ENCODE measurements around the gene ANTKMT. TPM values are rescaled to one million over a fixed set of nuclear protein-coding genes. Genes with fewer than 3 reads are reported as not detected.

The ANTKMT gene, protein sequence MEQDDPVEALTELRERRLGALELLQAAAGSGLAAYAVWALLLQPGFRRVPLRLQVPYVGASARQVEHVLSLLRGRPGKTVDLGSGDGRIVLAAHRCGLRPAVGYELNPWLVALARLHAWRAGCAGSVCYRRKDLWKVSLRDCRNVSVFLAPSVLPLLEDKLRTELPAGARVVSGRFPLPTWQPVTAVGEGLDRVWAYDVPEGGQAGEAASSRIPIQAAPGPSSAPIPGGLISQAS
- 27.5 TPM for total RNA-seq
- long read RNA-seq, transcript FAM173A-204 (4 exons, 800 nt), result minor isoform, 5 of 41 reads
- long read RNA-seq, transcript FAM173A-207 (5 exons, 1,052 nt), result major isoform, 16 of 41 reads
- long read RNA-seq, partial matches to known transcripts, result 9 of 41 reads
- long read RNA-seq, other reads (novel, unspliced or antisense), result 4 of 41 reads

DNA sequence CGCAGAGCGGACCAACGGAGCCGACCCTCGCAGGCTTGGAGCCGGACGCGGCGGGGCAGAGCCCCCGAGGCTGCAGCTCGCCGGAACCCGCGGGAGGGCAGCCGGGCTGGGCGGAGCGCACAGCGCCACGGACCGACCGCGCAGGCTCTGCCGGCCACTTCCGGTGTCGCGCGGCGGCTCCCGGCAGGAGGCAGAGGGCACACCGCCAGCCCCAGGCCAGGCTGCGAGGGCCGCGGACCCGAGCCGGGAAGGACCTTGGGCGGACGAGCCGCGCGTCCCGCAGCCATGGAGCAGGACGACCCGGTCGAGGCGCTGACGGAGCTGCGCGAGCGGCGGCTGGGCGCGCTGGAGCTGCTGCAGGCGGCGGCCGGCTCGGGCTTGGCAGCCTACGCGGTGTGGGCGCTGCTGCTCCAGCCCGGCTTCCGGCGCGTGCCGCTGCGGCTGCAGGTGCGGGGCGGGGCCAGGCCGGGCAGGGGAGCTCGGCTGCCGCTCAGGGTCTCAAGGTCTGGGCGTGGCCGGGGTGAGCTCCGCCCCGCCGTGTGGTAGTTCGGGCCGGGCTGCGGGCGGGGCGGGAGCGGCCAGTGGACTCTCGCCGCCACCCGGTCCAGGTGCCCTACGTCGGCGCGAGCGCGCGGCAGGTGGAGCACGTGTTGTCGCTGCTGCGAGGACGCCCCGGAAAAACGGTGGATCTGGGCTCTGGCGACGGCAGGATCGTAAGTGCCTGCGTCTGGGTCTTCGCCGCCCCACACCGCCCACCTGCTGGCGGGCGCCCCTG lies at the start of gene ANTKMT:
TSS of gene ANTKMT (plus strand) at position 157 of the 775 bp plus-strand sequence. CDS start at position 286, 129 bp downstream.
- intact Hi-C loops (cut with DNase I), result no loop called here
- peak; percentile 86 for DNase-seq
- peak; percentile 90 for ATAC-seq (ENCODE audit: poor library complexity)

DNA sequence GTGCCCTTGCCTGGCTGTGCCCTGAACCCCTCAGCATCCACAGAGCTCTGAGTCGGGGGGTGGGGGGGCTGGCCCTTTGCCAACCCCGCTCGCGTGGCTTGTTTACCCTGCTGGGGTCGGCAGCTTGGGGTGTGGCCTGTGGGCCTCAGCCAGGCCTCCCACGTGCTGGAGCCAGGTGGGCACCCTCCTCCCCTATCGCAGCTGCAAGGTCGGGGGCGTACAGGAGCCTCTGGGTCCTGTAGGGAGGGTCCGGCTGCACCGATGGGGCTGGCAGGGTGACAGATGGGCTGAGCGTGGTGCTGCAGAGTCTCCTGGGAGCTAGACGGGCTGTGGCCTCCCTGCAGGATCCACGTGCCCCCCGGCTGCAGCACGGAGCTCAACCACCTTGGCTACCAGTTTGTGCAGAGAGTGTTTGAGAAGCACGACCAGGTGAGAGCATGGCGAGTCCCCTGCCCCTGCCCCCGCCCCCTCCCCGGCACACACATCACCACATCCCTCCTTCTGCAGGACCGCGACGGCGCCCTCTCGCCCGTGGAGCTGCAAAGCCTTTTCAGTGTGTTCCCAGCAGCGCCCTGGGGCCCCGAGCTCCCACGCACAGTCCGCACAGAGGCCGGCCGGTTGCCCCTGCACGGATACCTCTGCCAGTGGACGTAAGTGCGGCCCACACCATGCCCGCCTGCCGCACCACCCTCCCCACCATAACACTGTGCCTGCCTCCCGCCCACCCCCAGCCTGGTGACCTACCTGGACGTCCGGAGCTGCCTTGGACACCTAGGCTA lies 49.4 kb upstream of the ANTKMT start:
- ATAC-seq (ENCODE audit: poor library complexity) (no peak), DNase-seq (no peak)
- intact Hi-C loops (cut with DNase I), result no loop called here

DNA sequence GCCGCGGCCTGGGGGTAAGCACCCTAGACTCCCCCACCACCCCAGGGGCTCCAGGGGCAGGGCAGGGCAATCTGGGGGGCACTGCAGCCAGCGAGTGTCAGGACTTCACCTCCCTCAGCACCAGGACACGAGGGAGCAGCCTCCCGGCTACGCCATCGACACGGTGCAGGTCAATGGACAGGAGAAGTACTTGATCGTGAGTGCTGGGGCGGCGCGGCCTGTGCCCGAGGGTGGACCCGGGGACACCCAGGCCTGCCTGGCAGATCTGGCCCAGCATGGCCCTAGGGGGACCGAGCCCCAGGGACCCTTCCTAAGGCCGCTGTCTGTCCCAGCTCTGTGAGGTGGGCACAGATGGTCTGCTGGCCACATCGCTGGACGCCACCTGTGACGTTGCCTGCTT lies 48.6 kb upstream of the ANTKMT start:
- ATAC-seq (ENCODE audit: poor library complexity), result no peak
- DNase-seq, result no peak
- intact Hi-C loops (cut with DNase I), result no loop called here

DNA sequence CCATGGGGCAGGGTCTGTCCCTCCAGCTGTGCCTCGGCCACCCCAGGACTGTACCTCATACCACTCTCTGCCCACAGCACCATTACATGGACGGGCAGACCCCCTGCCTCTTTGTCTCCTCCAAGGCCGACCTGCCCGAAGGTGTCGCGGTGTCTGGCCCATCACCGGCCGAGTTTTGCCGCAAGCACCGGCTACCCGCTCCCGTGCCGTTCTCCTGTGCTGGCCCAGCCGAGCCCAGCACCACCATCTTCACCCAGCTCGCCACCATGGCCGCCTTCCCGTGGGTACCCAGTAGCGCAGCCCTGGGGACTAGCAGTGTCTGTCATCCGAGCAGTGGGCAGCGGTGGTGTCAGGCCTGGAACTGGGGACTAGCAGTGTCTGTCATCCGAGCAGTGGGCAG lies 48.1 kb upstream of the ANTKMT start:
- no peak for ATAC-seq (ENCODE audit: poor library complexity)
- no peak for DNase-seq
- intact Hi-C loops (cut with DNase I), result no loop called here

DNA sequence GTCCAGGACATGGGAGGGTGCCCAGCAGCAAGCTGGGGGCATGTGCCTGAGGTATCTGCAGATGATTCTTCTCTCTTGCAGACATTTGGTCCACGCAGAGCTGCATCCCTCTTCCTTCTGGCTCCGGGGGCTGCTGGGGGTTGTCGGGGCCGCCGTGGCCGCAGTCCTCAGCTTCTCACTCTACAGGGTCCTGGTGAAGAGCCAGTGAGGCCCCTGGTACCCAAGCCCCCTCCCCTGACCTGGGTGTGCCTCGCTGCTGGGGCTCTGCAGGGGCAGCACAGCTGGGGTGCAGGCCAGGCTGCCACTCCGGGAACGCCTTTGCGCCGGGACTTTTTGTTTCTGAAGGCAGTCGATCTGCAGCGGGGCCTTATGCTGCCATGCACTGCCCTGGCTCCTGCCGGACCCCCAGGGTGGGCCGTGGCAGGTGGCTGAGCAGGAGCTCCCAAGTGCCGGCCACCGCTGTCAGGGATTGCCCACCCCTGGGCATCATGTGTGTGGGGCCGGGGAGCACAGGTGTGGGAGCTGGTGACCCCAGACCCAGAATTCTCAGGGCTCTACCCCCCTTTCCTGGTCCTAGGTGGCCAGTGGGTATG lies 47.5 kb upstream of the ANTKMT start:
- ATAC-seq (ENCODE audit: poor library complexity) (no peak), DNase-seq (no peak)
- intact Hi-C loops (cut with DNase I), result no loop called here

DNA sequence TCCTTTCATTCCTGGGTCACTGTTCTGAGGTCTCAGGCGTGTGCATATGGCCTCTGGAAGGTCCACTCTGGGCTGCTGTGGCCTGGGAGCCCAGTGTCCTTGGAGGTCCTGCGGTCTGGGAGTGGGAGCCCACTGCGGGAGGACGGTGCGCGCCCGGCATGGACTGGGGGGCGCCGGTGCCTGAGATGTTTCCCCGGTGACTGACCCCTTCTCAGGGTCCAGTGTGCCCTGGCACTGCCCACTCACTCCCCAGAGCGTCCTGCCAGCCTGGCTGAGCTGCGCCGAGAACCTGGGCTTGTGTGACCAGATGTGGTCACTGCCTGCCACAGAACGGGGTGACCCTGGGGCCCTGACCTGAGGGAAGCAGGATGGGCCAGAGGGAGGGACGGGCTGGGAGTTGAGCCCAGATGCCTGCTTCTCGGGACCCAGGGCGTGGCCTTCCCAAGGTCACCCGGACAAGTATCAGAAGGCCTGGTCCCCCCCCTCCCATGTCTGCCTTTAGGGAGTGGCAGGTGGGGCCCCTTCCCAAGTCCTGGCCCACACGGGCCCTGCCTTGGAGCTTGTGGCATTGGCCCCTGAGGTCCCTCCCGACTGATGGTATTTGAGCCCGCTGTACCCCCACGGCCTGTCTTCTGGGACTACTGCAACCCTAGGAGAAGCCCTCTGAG lies 46.6 kb upstream of the ANTKMT start:
- DNase-seq (no peak), ATAC-seq (ENCODE audit: poor library complexity) (peak; percentile 19)
- intact Hi-C loops (cut with DNase I), result no loop called here

DNA sequence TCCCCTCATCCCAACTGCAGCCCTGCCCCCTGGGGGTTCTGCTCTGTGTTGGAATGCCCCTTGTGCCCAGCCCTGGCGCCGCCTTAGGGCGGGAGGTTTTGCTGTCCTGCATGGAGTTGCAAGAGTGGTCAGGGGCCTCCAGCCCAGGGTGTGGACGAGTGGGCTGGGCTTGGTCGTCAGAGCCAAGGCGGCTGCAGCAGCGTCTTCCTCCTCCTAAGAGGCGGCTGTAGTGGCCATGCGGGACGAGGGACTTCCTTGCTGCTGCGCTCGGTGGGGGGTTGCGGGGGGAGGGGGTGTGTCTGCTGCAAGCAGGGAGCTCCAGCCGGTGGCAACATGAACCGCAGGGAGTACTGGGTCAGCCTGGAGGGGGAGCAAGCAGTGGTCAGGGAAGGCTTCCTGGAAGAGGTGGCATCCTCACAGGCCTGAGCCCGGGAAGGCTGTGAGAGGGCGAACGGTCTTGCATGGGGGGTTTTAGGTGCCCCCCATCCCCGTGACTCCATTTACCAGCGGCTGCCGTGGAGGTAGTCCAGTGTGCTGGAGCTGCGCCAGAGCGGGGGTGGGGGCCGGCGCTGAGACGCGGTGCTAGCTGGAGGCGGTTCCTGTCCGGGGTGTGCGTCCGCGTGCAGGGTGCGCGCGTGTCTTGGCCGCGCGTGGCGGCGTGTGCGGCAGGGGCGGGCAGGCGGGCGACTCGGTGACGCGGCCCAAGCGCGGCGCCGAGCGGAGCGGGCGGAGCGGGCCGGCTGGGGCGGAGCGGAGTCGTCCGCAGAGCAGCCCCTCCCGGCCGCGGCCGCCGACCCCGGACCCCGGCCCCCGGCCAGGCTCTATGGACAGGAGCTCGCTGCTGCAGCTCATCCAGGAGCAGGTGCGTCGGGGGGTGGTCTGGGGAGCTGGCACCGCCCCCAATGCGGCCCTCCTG lies 45.7 kb upstream of the ANTKMT start, which contains the start of gene RHBDL1:
TSS of gene RHBDL1 (plus strand) at position 704 of the 916 bp plus-strand sequence. CDS start at position 824, 120 bp downstream.
- DNase-seq, result no peak
- no peak for ATAC-seq (ENCODE audit: poor library complexity)
- intact Hi-C loops (cut with DNase I), result no loop called here

DNA sequence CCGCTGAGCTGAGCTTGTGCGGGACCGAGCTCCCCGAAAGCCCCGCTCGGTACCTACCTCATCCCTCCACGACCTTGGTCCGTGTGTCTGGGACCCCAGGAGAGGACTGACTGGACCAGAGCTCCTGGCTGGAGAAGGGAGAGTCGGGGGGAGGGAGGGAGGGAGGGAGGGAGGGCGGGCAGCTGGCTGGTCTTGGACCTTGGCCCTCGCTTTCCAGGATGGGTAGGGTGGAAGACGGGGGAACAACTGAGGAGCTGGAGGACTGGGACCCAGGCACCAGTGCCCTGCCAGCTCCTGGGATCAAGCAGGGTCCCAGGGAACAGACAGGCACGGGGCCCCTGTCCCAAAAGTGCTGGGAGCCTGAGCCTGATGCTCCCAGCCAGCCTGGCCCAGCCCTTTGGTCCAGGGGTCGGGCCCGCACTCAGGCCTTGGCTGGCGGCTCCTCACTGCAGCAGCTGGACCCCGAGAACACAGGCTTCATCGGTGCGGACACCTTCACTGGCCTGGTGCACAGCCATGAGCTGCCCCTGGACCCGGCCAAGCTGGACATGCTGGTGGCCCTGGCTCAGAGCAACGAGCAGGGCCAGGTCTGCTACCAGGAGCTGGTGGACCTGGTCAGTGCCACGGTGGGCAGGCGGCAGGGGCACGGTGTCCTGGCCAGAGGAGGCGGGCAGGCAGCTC lies 44.9 kb upstream of the ANTKMT start:
- no peak for DNase-seq
- no peak for ATAC-seq (ENCODE audit: poor library complexity)
- intact Hi-C loops (cut with DNase I), result no loop called here

DNA sequence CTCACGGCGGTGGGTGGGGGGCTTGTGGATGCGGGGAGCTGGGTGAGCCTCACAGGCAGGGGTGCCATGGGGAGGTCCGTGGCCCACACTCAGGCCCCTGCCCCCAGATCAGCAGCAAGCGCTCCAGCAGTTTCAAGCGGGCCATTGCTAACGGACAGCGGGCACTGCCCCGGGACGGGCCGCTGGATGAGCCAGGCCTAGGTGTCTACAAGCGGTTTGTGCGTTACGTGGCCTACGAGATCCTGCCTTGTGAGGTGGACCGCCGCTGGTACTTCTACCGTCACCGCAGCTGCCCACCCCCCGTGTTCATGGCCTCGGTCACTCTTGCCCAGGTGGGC lies 44.4 kb upstream of the ANTKMT start:
- intact Hi-C loops (cut with DNase I), result no loop called here
- DNase-seq, result no peak
- no peak for ATAC-seq (ENCODE audit: poor library complexity)

DNA sequence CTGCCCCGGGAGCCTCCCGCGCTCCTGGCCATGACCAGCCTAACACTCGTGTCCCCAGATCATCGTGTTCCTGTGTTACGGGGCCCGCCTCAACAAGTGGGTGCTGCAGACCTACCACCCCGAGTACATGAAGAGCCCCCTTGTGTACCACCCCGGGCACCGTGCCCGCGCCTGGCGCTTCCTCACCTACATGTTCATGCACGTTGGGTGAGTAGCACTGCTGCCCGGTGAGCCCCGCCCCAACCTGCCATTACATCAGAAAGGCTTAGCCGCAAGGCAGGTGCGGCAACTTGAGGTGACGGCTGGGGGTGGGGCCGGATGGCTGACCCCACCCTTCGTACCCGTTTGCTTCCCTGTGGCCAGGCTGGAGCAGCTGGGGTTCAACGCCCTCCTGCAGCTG lies 44.0 kb upstream of the ANTKMT start:
- ATAC-seq (ENCODE audit: poor library complexity), result no peak
- no peak for DNase-seq
- intact Hi-C loops (cut with DNase I), result no loop called here

DNA sequence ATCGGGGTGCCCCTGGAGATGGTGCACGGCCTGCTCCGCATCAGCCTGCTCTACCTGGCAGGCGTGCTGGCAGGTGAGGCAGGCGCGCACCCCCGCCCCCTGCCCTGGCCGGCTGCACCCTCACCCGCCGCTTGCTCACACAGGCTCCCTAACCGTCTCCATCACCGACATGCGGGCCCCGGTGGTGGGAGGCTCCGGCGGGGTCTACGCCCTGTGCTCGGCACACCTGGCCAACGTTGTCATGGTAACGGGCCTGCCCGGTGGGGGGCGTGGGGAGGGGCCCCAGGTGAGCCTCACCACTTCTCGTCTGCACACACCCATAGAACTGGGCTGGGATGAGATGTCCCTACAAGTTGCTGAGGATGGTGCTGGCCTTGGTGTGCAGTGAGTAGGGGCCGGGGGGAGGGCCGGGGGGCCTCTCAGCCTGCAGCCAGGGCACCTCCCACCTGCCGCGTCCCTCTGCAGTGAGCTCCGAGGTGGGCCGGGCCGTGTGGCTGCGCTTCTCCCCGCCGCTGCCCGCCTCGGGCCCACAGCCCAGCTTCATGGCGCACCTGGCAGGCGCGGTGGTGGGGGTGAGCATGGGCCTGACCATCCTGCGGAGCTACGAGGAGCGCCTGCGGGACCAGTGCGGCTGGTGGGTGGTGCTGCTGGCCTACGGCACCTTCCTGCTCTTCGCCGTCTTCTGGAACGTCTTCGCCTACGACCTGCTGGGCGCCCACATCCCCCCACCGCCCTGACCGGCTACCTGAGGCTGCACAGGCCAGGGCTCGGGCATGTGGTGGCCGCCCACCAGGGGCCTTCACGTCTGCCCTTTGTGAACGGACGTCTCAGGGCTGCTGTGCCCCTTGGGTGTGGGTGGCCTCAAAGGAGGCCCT lies 43.4 kb upstream of the ANTKMT start:
- intact Hi-C loops (cut with DNase I), result no loop called here
- ATAC-seq (ENCODE audit: poor library complexity), result no peak
- DNase-seq, result no peak

DNA sequence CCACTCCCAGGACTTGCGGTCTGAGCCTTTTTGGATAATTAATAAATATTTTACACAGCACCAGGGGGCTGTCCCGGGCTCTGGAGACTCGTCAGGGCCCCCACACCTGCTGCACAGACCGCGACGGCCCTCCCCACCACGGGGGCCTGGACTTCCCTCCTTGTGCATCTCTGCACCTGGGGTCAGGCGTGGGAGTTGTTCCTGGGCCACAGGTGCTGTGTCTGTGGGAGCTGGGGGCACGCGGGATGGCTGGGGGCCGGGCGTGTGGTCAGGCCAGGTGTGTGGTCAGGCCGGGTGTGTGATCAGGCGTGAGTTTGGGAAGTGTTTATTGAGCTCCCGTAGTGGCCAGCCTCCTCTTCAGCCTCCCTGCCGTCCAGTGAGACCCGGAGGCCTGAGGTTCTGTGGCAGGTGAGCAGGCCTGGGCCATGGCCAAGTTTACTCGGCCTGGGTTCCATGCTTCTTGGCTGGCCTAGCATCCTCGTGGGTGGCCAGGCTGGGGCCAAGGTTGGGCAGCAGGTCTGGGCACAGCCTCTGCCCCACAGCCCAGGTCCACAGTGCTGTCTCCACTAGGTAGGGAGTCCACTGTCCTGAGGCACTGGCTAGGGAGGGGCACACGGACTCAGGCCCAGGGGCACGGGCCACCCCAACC lies 42.6 kb upstream of the ANTKMT start:
- DNase-seq (no peak), ATAC-seq (ENCODE audit: poor library complexity) (no peak)
- intact Hi-C loops (cut with DNase I), result no loop called here

DNA sequence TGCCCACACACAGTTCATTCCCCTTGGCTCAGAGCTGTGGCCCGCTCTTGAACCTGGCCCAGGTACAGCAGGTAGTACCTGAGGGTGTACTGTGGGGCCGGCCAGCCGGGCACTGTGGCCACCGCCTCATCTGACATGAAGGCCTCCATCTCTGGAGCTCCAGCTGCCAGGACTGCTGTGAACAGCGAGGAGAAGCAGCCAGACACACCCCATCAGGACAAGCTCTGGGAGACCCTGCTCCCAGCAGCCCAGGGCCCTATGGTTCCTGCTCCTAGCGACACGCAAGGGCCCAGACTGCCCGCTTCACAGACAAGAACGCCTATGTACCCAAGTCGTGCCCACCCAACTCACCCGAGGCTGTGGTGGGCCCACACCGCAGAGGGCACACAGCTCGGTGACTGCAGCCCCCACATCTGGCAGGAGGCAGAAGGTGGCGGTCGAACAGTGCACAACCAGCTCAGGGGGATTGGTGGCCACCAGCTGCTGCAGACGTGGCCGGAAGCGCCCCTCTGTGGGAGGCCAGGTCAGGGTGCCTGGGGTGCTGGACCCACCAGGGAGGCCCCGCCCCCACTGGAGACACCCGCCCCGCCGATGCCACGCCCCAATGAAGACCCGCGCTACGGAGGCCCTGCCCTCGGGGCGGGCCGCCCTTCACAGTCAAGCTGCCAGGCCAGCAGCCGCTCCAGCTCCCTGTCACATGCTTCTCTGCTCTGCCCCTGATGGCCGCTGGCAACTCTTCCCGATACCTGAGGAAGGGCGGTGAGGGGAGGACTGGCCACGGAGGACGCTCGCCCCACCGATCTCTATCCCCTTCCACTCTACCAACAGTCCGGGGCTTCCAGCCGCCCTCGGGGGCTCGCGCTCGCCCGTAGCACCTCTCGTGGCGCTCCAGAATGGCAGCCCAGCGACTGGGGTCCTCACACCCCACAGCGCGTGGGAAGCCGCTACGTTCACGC lies 41.8 kb upstream of the ANTKMT start:
- intact Hi-C loops (cut with DNase I), result no loop called here
- DNase-seq, result peak; percentile 85
- peak; percentile 45 for ATAC-seq (ENCODE audit: poor library complexity)

DNA sequence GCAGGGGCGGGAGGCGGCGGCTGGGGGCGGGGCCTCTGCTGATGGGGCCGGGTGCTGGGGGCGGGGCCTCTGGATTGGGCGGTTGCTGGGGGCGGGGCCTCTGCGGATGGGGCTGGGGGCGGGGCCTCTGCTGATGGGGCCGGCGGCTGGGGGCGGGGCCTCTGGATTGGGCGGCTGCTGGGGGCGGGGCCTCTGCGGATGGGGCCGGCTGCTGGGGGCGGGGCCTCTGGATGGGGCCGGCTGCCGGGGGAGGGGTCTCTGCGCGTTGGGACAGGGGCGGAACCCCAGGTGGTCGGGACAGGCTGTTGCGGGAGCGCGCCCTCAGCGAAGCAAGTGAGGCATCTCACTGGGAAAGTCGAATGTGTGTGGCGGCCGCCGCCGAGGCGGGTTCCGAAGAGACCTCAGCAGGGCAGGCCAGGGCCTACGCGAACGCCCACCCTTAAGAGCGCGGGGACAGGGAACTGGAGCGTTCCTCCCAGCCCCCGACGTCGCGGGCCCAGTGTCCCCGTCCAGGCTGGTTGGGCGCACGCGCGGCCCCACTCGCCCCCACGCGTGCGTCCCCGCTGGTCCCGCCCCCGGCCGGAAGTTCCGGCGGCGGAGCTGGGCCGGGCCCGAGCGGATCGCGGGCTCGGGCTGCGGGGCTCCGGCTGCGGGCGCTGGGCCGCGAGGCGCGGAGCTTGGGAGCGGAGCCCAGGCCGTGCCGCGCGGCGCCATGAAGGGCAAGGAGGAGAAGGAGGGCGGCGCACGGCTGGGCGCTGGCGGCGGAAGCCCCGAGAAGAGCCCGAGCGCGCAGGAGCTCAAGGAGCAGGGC lies 40.9 kb upstream of the ANTKMT start, which contains the start of gene STUB1:
TSS of gene STUB1 (plus strand) at position 597 of the 811 bp plus-strand sequence. CDS start at position 713, 116 bp downstream.
- ATAC-seq (ENCODE audit: poor library complexity), result peak; percentile 77
- intact Hi-C loops (cut with DNase I), result no loop called here
- DNase-seq, result peak; percentile 91
